ENCODE measurements around the gene COX6A2. TPM values are rescaled to one million over a fixed set of nuclear protein-coding genes. Genes with fewer than 3 reads are reported as not detected.

Gene COX6A2
- polyA plus RNA-seq, 1 of the 3 experiments (the other 2 are of a cell fraction): not detected

DNA sequence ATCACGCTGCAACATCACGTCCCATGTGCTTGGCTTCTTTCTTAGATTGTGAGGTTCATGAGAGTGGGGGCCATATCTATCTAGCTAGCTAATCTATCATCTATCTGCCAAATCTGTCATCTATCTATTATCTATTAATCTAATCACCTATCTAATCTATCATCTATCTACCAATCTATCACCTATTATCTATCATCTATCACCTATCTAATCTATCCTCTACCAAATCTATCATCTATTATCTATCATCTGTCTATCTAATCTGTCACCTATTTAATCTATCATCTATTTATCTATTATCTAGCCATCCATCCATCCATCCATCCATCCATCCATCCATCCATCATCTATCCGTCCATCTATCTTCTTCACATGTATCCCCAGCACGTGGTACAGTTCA lies 14.2 kb downstream of the COX6A2 start:
- no peaks in the 10 kb centered on the region for H4K20me1 ChIP-seq (ENCODE audit: insufficient read depth)
- TF ChIP-seq ELF1 (IDR thresholded peaks at IDR 0.05) (no peak), SMC3 (IDR thresholded peaks at IDR 0.05; ENCODE audit: low read depth, low read length) (no peak), EZH2phosphoT487 (IDR thresholded peaks at IDR 0.05; ENCODE audit: borderline replicate concordance, low read depth) (no peak)
- TF ChIP-seq, protein P1, sequence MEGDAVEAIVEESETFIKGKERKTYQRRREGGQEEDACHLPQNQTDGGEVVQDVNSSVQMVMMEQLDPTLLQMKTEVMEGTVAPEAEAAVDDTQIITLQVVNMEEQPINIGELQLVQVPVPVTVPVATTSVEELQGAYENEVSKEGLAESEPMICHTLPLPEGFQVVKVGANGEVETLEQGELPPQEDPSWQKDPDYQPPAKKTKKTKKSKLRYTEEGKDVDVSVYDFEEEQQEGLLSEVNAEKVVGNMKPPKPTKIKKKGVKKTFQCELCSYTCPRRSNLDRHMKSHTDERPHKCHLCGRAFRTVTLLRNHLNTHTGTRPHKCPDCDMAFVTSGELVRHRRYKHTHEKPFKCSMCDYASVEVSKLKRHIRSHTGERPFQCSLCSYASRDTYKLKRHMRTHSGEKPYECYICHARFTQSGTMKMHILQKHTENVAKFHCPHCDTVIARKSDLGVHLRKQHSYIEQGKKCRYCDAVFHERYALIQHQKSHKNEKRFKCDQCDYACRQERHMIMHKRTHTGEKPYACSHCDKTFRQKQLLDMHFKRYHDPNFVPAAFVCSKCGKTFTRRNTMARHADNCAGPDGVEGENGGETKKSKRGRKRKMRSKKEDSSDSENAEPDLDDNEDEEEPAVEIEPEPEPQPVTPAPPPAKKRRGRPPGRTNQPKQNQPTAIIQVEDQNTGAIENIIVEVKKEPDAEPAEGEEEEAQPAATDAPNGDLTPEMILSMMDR (IDR thresholded peaks at IDR 0.05): no peak
- peaks cover 43% of the 10 kb centered on the region; the same call in 1 of the 2 replicates for H3K27me3 ChIP-seq (ENCODE audit: insufficient read depth)
- H3K9me2 ChIP-seq: no peaks in the 10 kb centered on the region
- no peaks in the 10 kb centered on the region for H3K36me3 ChIP-seq (replicated peaks in 1 of 2; ENCODE audit: control insufficient read depth in 1 of 2, insufficient read depth in 2 of 2, low read length in 1 of 2)
- no peaks in the 10 kb centered on the region for H3K9me3 ChIP-seq
- no peak overlapping the region for H3K9ac ChIP-seq
- H3K27ac ChIP-seq (ENCODE audit: low read depth in 2 of 2, low read length in 1 of 2): no peak overlapping the region
- H2AFZ ChIP-seq (ENCODE audit: low read depth): no peak overlapping the region
- WGBS (ENCODE audit: low lambda C conversion rate): 25% methylated on average over 4 of the region's 4 CpGs
- H3K4me1 ChIP-seq (ENCODE audit: control insufficient read depth in 1 of 2, insufficient read depth in 2 of 2, low read depth in 1 of 2, low read length in 1 of 2): no peaks in the 10 kb centered on the region
- no peaks in the 10 kb centered on the region for H3K79me2 ChIP-seq (ENCODE audit: insufficient read depth)
- no peak overlapping the region for H3K4me2 ChIP-seq
- H3K4me3 ChIP-seq (ENCODE audit: low read depth in 2 of 2, low read length in 1 of 2): no peak overlapping the region
- no peak for DNase-seq
- H3F3A ChIP-seq (replicated peaks; ENCODE audit: insufficient read depth): no peaks in the 10 kb centered on the region
- POLR2A ChIA-PET: no interaction called here
- CTCF ChIA-PET: no interaction called here

DNA sequence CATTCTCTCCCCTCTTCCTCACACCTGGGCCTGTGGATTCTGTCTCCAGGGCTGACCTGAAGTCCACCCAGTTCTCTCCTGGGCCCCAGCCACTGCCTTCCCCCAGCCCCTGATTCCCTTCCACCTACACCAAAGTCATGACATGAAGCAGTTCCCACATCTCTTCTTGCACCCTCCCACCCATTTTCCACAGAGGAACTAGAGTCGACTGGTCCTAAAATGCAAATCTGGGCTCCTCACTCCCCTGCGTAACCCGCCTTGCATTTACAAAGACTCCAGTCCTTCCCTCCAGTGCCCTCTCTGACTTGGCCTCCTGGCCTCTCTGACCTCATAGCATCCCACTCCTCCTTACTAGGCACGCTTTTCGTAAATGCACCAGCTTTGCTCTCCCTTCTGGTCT lies 14.8 kb downstream of the COX6A2 start:
- Histone ChIP-seq H3K4me2 (no peak overlapping the region), H4K20me1 (ENCODE audit: insufficient read depth) (no peaks in the 10 kb centered on the region), H2AFZ (ENCODE audit: low read depth) (no peak overlapping the region), H3K79me2 (ENCODE audit: insufficient read depth) (no peaks in the 10 kb centered on the region), H3K4me3 (ENCODE audit: low read depth in 2 of 2, low read length in 1 of 2) (no peak overlapping the region), H3K9ac (no peak overlapping the region), H3K36me3 (replicated peaks in 1 of 2; ENCODE audit: control insufficient read depth in 1 of 2, insufficient read depth in 2 of 2, low read length in 1 of 2) (no peaks in the 10 kb centered on the region), H3K27me3 (ENCODE audit: insufficient read depth) (peaks cover 48% of the 10 kb centered on the region; the same call in 1 of the 2 replicates), H3F3A (replicated peaks; ENCODE audit: insufficient read depth) (no peaks in the 10 kb centered on the region), H3K9me3 (no peaks in the 10 kb centered on the region), H3K4me1 (ENCODE audit: control insufficient read depth in 1 of 2, insufficient read depth in 2 of 2, low read depth in 1 of 2, low read length in 1 of 2) (no peaks in the 10 kb centered on the region), H3K9me2 (no peaks in the 10 kb centered on the region), H3K27ac (ENCODE audit: low read depth in 2 of 2, low read length in 1 of 2) (no peak overlapping the region)
- 43% methylated on average over 5 of the region's 5 CpGs for WGBS (ENCODE audit: low lambda C conversion rate)
- POLR2A ChIA-PET: no interaction called here
- CTCF ChIA-PET: no interaction called here
- DNase-seq: no peak
- TF ChIP-seq, protein P1 (IDR thresholded peaks at IDR 0.05): no peak
- TF ChIP-seq YY1 (IDR thresholded peaks at IDR 0.05; ENCODE audit: low read depth): no peak
- TF ChIP-seq PBX3 (IDR thresholded peaks at IDR 0.05): no peak
- TF ChIP-seq RAD21 (IDR thresholded peaks at IDR 0.05; ENCODE audit: low read length): no peak
- TF ChIP-seq TEAD4 (IDR thresholded peaks at IDR 0.05; ENCODE audit: borderline replicate concordance, insufficient read depth): no peak
- TF ChIP-seq REST (IDR thresholded peaks at IDR 0.05; ENCODE audit: low read depth, low read length): no peak
- no peak for TF ChIP-seq SIN3A (IDR thresholded peaks at IDR 0.05; ENCODE audit: borderline replicate concordance, low read depth, low read length)
- no peak for TF ChIP-seq EZH2phosphoT487 (IDR thresholded peaks at IDR 0.05; ENCODE audit: borderline replicate concordance, low read depth)
- TF ChIP-seq USF2 (IDR thresholded peaks at IDR 0.05; ENCODE audit: borderline replicate concordance, low read depth, low read length): no peak
- no peak for TF ChIP-seq GABPA (IDR thresholded peaks at IDR 0.05; ENCODE audit: low read depth)
- TF ChIP-seq, protein P2, sequence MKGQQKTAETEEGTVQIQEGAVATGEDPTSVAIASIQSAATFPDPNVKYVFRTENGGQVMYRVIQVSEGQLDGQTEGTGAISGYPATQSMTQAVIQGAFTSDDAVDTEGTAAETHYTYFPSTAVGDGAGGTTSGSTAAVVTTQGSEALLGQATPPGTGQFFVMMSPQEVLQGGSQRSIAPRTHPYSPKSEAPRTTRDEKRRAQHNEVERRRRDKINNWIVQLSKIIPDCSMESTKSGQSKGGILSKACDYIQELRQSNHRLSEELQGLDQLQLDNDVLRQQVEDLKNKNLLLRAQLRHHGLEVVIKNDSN (IDR thresholded peaks at IDR 0.05; ENCODE audit: borderline replicate concordance, low read depth): no peak
- TF ChIP-seq MXI1 (IDR thresholded peaks at IDR 0.05; ENCODE audit: low read depth, low read length): no peak
- TF ChIP-seq IRF3 (IDR thresholded peaks at IDR 0.05; ENCODE audit: low read depth, low read length): no peak
